Kidney epithelial cell (primary cell): ENCODE results near the gene WDR27. TPM values are rescaled to one million over a fixed set of nuclear protein-coding genes. Genes with fewer than 3 reads are reported as not detected.

Experiments used
- DNase-seq: peaks from one replicate; pipeline ENCODE4 v3.0.0-alpha.2; 2010; ENCODE audit warnings: low read depth
- H3K27me3 ChIP-seq: 2 replicates; pipeline ENCODE4 v1.6.0; 2011; ENCODE audit warnings: low read length; ENCODE audit not compliant: control insufficient read depth, insufficient read depth
- H3K36me3 ChIP-seq: 2 replicates; pipeline ENCODE4 v1.5.1; 2011; ENCODE audit warnings: low read length; ENCODE audit not compliant: control insufficient read depth, insufficient read depth
- H3K4me3 ChIP-seq: 2 replicates; pipeline ENCODE4 v1.5.1; 2011; ENCODE audit warnings: low read depth, mild to moderate bottlenecking, control low read depth, low read length
- CTCF ChIP-seq: IDR thresholded peaks from 2 replicates; pipeline ENCODE4 v1.5.1; 2011; ENCODE audit warnings: mild to moderate bottlenecking, moderate library complexity, low read length, control low read depth, inconsistent platforms; ENCODE audit not compliant: insufficient read depth, poor library complexity, severe bottlenecking
- total RNA-seq: library from RNA; depleted of rRNA; stranded (reverse); fragments of >200 nt; gene quantifications from 2 replicates; pipeline ENCODE4 v1.2.3, GENCODE V29; 2015

The WDR27 gene
- total RNA-seq, 1 donor from 2014 or later, result 27.0 TPM

- Histone ChIP-seq H3K27me3 (no peaks in the 10 kb centered on the region), H3K4me3 (no peak overlapping the region), H3K36me3 (no peaks in the 10 kb centered on the region)
- TF ChIP-seq CTCF, result no peak
- no peak for DNase-seq
These were observed 60.8 kb downstream of the WDR27 start for GRCh38 chr6:169640983-169641382.

- no peak for TF ChIP-seq CTCF
- no peak for DNase-seq
- no peak overlapping the region for H3K4me3 ChIP-seq
- no peaks in the 10 kb centered on the region for H3K36me3 ChIP-seq
- H3K27me3 ChIP-seq, result no peaks in the 10 kb centered on the region
These were observed 61.4 kb downstream of the WDR27 start for GRCh38 chr6:169640351-169640852.

DNA sequence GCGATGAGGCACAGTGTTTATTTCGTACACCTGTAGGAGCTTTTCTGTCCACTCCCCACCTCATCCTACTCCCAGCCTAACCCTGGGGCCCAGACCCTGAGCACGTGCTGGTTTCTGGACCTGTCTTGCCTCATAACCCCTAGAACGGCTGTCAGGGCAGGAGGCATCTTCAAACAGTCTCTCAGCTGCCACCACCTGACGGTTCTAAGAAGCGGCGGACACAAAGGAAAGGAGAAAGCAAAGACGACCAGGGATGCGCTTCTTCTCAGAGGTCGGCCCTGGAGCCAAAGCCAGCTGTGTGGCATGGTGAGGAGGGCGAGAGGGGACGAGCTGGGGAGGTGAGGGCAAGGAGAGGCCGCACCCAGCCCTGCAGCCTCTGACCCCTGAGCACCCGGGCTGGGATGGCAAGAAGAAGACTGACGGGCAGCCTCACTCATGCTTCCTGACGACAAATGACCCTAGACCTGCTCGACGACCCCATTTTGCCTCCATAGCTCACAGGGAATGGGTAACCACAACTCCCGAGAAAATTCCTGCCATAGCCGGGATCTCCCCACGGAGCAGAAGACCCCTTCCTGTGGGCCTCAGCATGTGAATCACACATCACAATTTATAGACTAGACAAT, 62.1 kb downstream of the WDR27 start:
- TF ChIP-seq CTCF, result no peak
- Histone ChIP-seq H3K4me3 (no peak overlapping the region), H3K36me3 (no peaks in the 10 kb centered on the region), H3K27me3 (no peaks in the 10 kb centered on the region)
- no peak for DNase-seq

DNA sequence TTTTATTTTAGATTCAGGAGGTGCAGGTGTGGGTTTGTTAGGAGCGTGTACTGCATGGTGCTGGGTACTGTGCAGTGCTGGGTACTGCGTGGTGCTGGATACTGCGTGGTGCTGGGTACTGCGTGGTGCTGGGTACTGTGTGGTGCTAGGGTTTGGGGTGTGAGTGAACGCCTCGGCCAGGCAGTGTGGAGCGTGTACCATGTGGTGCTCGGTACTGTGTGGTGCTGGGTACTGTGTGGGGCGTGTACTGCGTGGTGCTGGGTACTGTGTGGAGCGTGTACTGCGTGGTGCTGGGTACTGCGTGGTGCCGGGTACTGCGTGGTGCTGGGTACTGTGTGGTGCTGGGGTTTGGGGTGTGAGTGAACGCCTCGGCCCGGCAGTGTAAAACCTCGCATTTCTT, 62.9 kb downstream of the WDR27 start:
- H3K36me3 ChIP-seq, result no peaks in the 10 kb centered on the region
- no peaks in the 10 kb centered on the region for H3K27me3 ChIP-seq
- DNase-seq, result no peak
- no peak for TF ChIP-seq CTCF
- no peak overlapping the region for H3K4me3 ChIP-seq

DNA sequence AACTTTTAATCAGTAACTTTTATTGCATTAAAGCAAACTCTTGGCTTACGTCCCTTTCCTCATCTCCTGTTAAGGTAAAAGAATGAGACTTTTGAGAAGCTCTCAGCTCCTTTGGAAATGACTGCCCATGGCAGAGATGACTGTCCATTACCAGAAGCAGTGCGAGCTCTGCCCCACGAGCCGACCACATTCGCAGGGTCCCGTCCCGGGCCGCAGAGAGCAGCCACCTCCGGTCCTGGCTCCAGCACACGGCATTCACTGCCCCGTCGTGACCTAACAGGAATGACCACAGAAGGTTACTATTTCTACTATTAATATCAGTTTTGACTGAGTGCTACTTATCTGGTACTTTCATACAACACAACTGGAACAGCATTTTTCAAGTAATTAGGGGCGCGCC, 63.4 kb downstream of the WDR27 start:
- no peaks in the 10 kb centered on the region for H3K27me3 ChIP-seq
- H3K36me3 ChIP-seq, result no peaks in the 10 kb centered on the region
- no peak for DNase-seq
- H3K4me3 ChIP-seq, result no peak overlapping the region
- TF ChIP-seq CTCF, result no peak

GRCh38 chr6:169635345-169635744, 66.5 kb downstream of the WDR27 start:
- H3K36me3 ChIP-seq, result no peaks in the 10 kb centered on the region
- no peak overlapping the region for H3K4me3 ChIP-seq
- H3K27me3 ChIP-seq, result no peaks in the 10 kb centered on the region
- DNase-seq, result no peak
- TF ChIP-seq CTCF, result no peak
